Mesendoderm (in vitro differentiated cells): ENCODE data around the gene MYG1.

ENCODE experiments used
- DNase-seq: peaks from one replicate; pipeline ENCODE4 v3.0.0; 2013
- H2AK5ac ChIP-seq: 2 replicates; pipeline ENCODE4 v1.6.1; 2013; ENCODE audit warnings: low read length, inconsistent platforms
- H2BK120ac ChIP-seq: 2 replicates; pipeline ENCODE4 v1.6.1; 2013; ENCODE audit warnings: low read depth, mild to moderate bottlenecking, low read length, moderate library complexity, mixed read lengths
- H2BK15ac ChIP-seq: replicated peaks from 2 replicates; pipeline ENCODE4 v1.6.1; 2013; ENCODE audit warnings: low read depth, mild to moderate bottlenecking, moderate library complexity
- H2BK5ac ChIP-seq: 2 replicates; pipeline ENCODE4 v1.6.1; 2013; ENCODE audit warnings: low read length, inconsistent platforms
- H3K18ac ChIP-seq: 2 replicates; pipeline ENCODE4 v1.6.1; 2013; ENCODE audit warnings: mild to moderate bottlenecking, low read length, mixed read lengths
- H3K23ac ChIP-seq: one replicate; pipeline ENCODE4 v1.6.1; 2013; ENCODE audit warnings: low read length
- H3K27ac ChIP-seq: 2 replicates; pipeline ENCODE4 v1.5.1; 2013; ENCODE audit warnings: low read depth, mild to moderate bottlenecking, inconsistent platforms, low read length, moderate library complexity
- H3K27me3 ChIP-seq: 2 replicates; pipeline ENCODE4 v1.6.1; 2013; ENCODE audit warnings: low read length, control low read depth, mild to moderate bottlenecking, inconsistent platforms; ENCODE audit not compliant: insufficient read depth, poor library complexity
- H3K36me3 ChIP-seq: 2 replicates; pipeline ENCODE4 v1.6.1; 2013; ENCODE audit warnings: low read length, inconsistent platforms; ENCODE audit not compliant: control insufficient read depth, insufficient read depth
- H3K4ac ChIP-seq: one replicate; pipeline ENCODE4 v1.6.1; 2013; ENCODE audit warnings: low read depth, mild to moderate bottlenecking, low read length, moderate library complexity
- H3K4me1 ChIP-seq: 2 replicates; pipeline ENCODE4 v1.6.1; 2013; ENCODE audit warnings: low read depth, low read length, inconsistent platforms; ENCODE audit not compliant: control insufficient read depth
- H3K4me2 ChIP-seq: 2 replicates; pipeline ENCODE4 v1.6.1; 2013; ENCODE audit warnings: low read length
- H3K4me3 ChIP-seq: 2 replicates; pipeline ENCODE4 v1.5.1; 2013; ENCODE audit warnings: mild to moderate bottlenecking, low read length
- H3K56ac ChIP-seq: one replicate; pipeline ENCODE4 v1.6.1; 2013; ENCODE audit warnings: low read length
- H3K79me1 ChIP-seq: 2 replicates; pipeline ENCODE4 v1.6.1; 2013; ENCODE audit warnings: low read length, inconsistent platforms
- H3K79me2 ChIP-seq: 2 replicates; pipeline ENCODE4 v1.6.1; 2013; ENCODE audit warnings: mild to moderate bottlenecking, low read length; ENCODE audit not compliant: control insufficient read depth, insufficient read depth
- H3K9ac ChIP-seq: 2 replicates; pipeline ENCODE4 v1.6.1; 2013; ENCODE audit warnings: low read length, inconsistent platforms
- H4K5ac ChIP-seq: one replicate; pipeline ENCODE4 v1.6.1; 2013; ENCODE audit warnings: low read length
- H4K8ac ChIP-seq: one replicate; pipeline ENCODE4 v1.6.1; 2013; ENCODE audit warnings: low read depth, mild to moderate bottlenecking, control low read depth, low read length, moderate library complexity
- WGBS: extraction: QIAGEN DNeasy Blood & Tissue Kit; methylation state at CpG from one replicate; pipeline ENCODE4 v1.1.7; 2013; ENCODE audit warnings: low lambda C conversion rate, missing lambda C conversion rate; ENCODE audit not compliant: insufficient coverage; ENCODE audit errors: extremely low coverage; 5-methylcytosine and 5-hydroxymethylcytosine counted together

The MYG1 gene

GRCh38 chr12:53255996-53256395, 43.5 kb upstream of the MYG1 start:
- H3K18ac ChIP-seq, result no peak overlapping the region
- no peak overlapping the region for H4K5ac ChIP-seq
- H3K23ac ChIP-seq, result no peak overlapping the region
- DNase-seq, result no peak
- H3K4me1 ChIP-seq, result no peaks in the 10 kb centered on the region
- no peak overlapping the region for H2BK120ac ChIP-seq
- no peak overlapping the region for H3K56ac ChIP-seq
- peaks cover 1% of the 10 kb centered on the region for H3K36me3 ChIP-seq
- no peak overlapping the region for H4K8ac ChIP-seq
- no peak overlapping the region for H3K9ac ChIP-seq
- no peak overlapping the region for H2AK5ac ChIP-seq
- H2BK5ac ChIP-seq, result no peak overlapping the region
- H3K27me3 ChIP-seq, result no peaks in the 10 kb centered on the region
- no peak overlapping the region for H3K4me3 ChIP-seq
- no peaks in the 10 kb centered on the region for H3K79me2 ChIP-seq
- no peak overlapping the region for H3K27ac ChIP-seq
- H3K4me2 ChIP-seq, result no peak overlapping the region
- H3K4ac ChIP-seq, result no peak overlapping the region
- peaks cover 11% of the 10 kb centered on the region for H3K79me1 ChIP-seq
- no peak overlapping the region for H2BK15ac ChIP-seq
- whole genome bisulfite sequencing, result no CpG with 5 or more reads among the region's 3 CpGs

GRCh38 chr12:53258541-53259539, 40.7 kb upstream of the MYG1 start:
- H2BK15ac ChIP-seq, result no peak overlapping the region
- no peak for DNase-seq
- H4K8ac ChIP-seq, result no peak overlapping the region
- no peak overlapping the region for H3K27ac ChIP-seq
- H3K9ac ChIP-seq, result no peak overlapping the region
- H3K79me2 ChIP-seq, result no peaks in the 10 kb centered on the region
- H3K4me2 ChIP-seq, result no peak overlapping the region
- no peak overlapping the region for H3K23ac ChIP-seq
- H3K56ac ChIP-seq, result no peak overlapping the region
- no peaks in the 10 kb centered on the region for H3K4me1 ChIP-seq
- peaks cover under 1% of the 10 kb centered on the region for H3K36me3 ChIP-seq
- no peaks in the 10 kb centered on the region for H3K27me3 ChIP-seq
- no peak overlapping the region for H2AK5ac ChIP-seq
- H4K5ac ChIP-seq, result no peak overlapping the region
- H3K79me1 ChIP-seq, result peaks cover 3% of the 10 kb centered on the region
- no peak overlapping the region for H3K4ac ChIP-seq
- H2BK5ac ChIP-seq, result no peak overlapping the region
- no peak overlapping the region for H3K18ac ChIP-seq
- H3K4me3 ChIP-seq, result no peak overlapping the region
- WGBS, result no CpG with 5 or more reads among the region's 7 CpGs
- no peak overlapping the region for H2BK120ac ChIP-seq

DNA sequence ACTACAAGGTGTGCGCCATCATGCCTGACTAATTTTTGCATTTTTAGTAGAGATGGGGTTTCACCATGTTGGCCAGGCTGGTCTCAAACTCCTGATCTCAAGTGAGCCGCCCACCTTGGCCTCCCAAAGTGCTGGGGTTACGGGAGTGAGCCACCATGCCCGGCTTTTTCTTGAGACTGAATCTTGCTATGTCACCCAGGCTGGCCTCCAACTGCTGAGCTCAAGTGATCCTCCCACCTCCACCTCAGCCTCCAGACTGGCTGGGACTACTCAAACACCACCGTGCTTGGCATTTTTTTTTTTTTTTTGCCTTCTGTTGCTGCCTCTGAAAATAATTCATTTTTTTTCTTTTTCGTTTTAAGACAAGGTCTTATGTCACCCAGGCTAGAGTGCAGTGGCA, 39.6 kb upstream of the MYG1 start:
- Histone ChIP-seq H3K18ac (no peak overlapping the region), H3K36me3 (no peaks in the 10 kb centered on the region), H3K27ac (no peak overlapping the region), H3K23ac (no peak overlapping the region), H4K5ac (no peak overlapping the region), H3K56ac (no peak overlapping the region), H2AK5ac (no peak overlapping the region), H3K9ac (no peak overlapping the region), H3K4ac (no peak overlapping the region), H3K79me1 (no peaks in the 10 kb centered on the region), H3K79me2 (no peaks in the 10 kb centered on the region), H3K4me2 (no peak overlapping the region), H4K8ac (no peak overlapping the region), H3K27me3 (no peaks in the 10 kb centered on the region), H3K4me1 (no peaks in the 10 kb centered on the region), H2BK15ac (no peak overlapping the region), H3K4me3 (no peak overlapping the region), H2BK120ac (no peak overlapping the region), H2BK5ac (no peak overlapping the region)
- DNase-seq, result no peak
- no CpG with 5 or more reads among the region's 6 CpGs for WGBS

DNA sequence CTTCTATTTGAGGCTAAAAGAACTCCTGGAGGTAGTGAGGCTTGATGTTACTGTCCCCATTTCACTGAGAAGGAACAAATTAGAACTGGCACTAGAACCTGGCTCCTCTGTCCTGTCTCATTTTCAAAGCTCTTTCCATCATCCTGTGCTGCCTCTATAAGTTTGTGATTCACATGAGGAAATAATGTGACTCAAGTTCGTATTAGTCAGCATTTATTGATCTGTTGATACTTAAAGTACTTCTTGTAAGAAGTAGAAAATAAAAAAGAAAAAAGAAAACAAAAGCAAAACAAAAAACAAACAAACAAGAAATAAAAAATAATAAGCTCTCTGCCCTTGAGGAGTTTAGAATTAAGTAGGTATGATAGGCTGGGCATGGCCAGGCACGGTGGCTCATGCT, 33.7 kb upstream of the MYG1 start:
- no CpG with 5 or more reads among the region's 2 CpGs for WGBS
- peaks cover 20% of the 10 kb centered on the region for H3K79me1 ChIP-seq
- H3K18ac ChIP-seq, result no peak overlapping the region
- no peak overlapping the region for H3K9ac ChIP-seq
- no peak overlapping the region for H4K8ac ChIP-seq
- no peak overlapping the region for H3K27ac ChIP-seq
- no peaks in the 10 kb centered on the region for H3K27me3 ChIP-seq
- no peak overlapping the region for H3K56ac ChIP-seq
- H2BK120ac ChIP-seq, result no peak overlapping the region
- DNase-seq, result no peak
- peaks cover 10% of the 10 kb centered on the region for H3K4me1 ChIP-seq
- no peaks in the 10 kb centered on the region for H3K36me3 ChIP-seq
- H4K5ac ChIP-seq, result no peak overlapping the region
- H3K4me2 ChIP-seq, result no peak overlapping the region
- no peak overlapping the region for H2AK5ac ChIP-seq
- no peak overlapping the region for H3K4ac ChIP-seq
- no peak overlapping the region for H3K23ac ChIP-seq
- no peak overlapping the region for H3K4me3 ChIP-seq
- H3K79me2 ChIP-seq, result peaks cover 20% of the 10 kb centered on the region
- H2BK15ac ChIP-seq, result no peak overlapping the region
- H2BK5ac ChIP-seq, result no peak overlapping the region

- no peak overlapping the region for H3K27ac ChIP-seq
- no peak overlapping the region for H4K8ac ChIP-seq
- no peak overlapping the region for H4K5ac ChIP-seq
- H3K18ac ChIP-seq, result no peak overlapping the region
- H2BK15ac ChIP-seq, result no peak overlapping the region
- H2AK5ac ChIP-seq, result no peak overlapping the region
- no peak overlapping the region for H2BK5ac ChIP-seq
- no peak overlapping the region for H3K4me3 ChIP-seq
- no peaks in the 10 kb centered on the region for H3K36me3 ChIP-seq
- peak overlapping the region; percentile 23 for H3K9ac ChIP-seq
- WGBS, result no CpG with 5 or more reads among the region's 18 CpGs
- peaks cover 10% of the 10 kb centered on the region for H3K4me1 ChIP-seq
- no peak overlapping the region for H3K23ac ChIP-seq
- H3K79me1 ChIP-seq, result peaks cover 20% of the 10 kb centered on the region
- H2BK120ac ChIP-seq, result no peak overlapping the region
- peaks cover 20% of the 10 kb centered on the region for H3K79me2 ChIP-seq
- peak overlapping the region; percentile 18 for H3K56ac ChIP-seq
- no peak for DNase-seq
- H3K4ac ChIP-seq, result no peak overlapping the region
- no peaks in the 10 kb centered on the region for H3K27me3 ChIP-seq
- peak overlapping the region; percentile 51 for H3K4me2 ChIP-seq
These were observed 32.0 kb upstream of the MYG1 start for GRCh38 chr12:53267306-53267998.
